ENCODE measurements around the gene LAMA3. TPM values are rescaled to one million over a fixed set of nuclear protein-coding genes. Genes with fewer than 3 reads are reported as not detected.

The LAMA3 gene
- total and polyA plus RNA-seq, 2 experiments from 2014 or later, result 3.9 to 4.9 TPM

- Mint-ChIP-seq H3K36me3 (ENCODE audit: low read depth) (no peaks in the 10 kb centered on the region; the same call in 2 of the 3 replicates), H3K4me1 (no peaks in the 10 kb centered on the region), H3K4me3 (no peak overlapping the region), H3K27ac (no peak overlapping the region), H3K27me3 (ENCODE audit: insufficient read depth, low read depth, poor library complexity) (no peaks in the 10 kb centered on the region), H3K9me3 (peaks cover 7% of the 10 kb centered on the region; the same call in 1 of the 3 replicates)
- Histone ChIP-seq H3F3A (replicated peaks; ENCODE audit: low read depth) (no peaks in the 10 kb centered on the region), H3K27ac (ENCODE audit: low read depth) (no peak overlapping the region), H3K9me2 (ENCODE audit: insufficient read depth) (peaks cover 8% of the 10 kb centered on the region; the same call in 1 of the 2 replicates), H3K79me2 (replicated peaks; ENCODE audit: insufficient read depth) (no peaks in the 10 kb centered on the region), H4K20me1 (replicated peaks; ENCODE audit: insufficient read depth) (no peaks in the 10 kb centered on the region), H3K4me3 (no peak overlapping the region), H3K27me3 (ENCODE audit: insufficient read depth) (no peaks in the 10 kb centered on the region), H2AFZ (no peak overlapping the region), H3K36me3 (ENCODE audit: insufficient read depth) (no peaks in the 10 kb centered on the region), H3K4me1 (ENCODE audit: insufficient read depth) (no peaks in the 10 kb centered on the region), H3K4me2 (no peak overlapping the region)
- DNase-seq (ENCODE audit: low spot score) (no peak), ATAC-seq (no peak)
- TF ChIP-seq POLR2AphosphoS5 (IDR thresholded peaks at IDR 0.05; ENCODE audit: low read depth) (no peak), STAT1 (IDR thresholded peaks at IDR 0.05; ENCODE audit: unreplicated experiment) (no peak), EZH2 (IDR thresholded peaks at IDR 0.05; ENCODE audit: low read depth, unreplicated experiment) (no peak), CREB1 (CRISPR knock-in tag; IDR thresholded peaks at IDR 0.05; ENCODE audit: low read depth) (no peak), EZH2phosphoT487 (IDR thresholded peaks at IDR 0.05; ENCODE audit: unreplicated experiment) (no peak), REST (IDR thresholded peaks at IDR 0.05; ENCODE audit: unreplicated experiment) (no peak)
These were observed 21.7 kb downstream of the LAMA3 start for GRCh38 chr18:23710946-23711345.

DNA sequence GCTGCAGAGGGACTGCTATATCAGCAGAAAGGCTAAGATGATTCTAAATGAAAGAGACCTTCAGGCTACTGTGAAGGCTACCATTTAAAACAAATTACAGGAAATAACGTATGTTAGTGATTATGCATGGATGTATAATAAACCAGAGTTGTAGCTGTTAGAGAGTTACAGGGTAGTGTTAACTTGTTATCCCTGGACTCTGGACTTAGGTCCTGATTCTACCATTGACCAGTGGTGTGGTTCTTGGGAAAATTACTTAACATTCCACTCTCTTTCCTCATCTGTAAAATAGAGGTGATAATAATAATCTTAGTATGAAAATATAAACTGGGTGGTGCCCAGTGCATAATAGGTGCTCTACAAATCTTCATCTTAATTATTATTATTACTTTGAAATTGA is 22.2 kb downstream of the LAMA3 start:
- ATAC-seq, result no peak
- Histone ChIP-seq H4K20me1 (replicated peaks; ENCODE audit: insufficient read depth) (no peaks in the 10 kb centered on the region), H3K27me3 (ENCODE audit: insufficient read depth) (no peaks in the 10 kb centered on the region), H3K36me3 (ENCODE audit: insufficient read depth) (no peaks in the 10 kb centered on the region), H3K4me3 (no peak overlapping the region), H3K9me2 (ENCODE audit: insufficient read depth) (peaks cover 8% of the 10 kb centered on the region; the same call in 1 of the 2 replicates), H2AFZ (no peak overlapping the region), H3K79me2 (replicated peaks; ENCODE audit: insufficient read depth) (no peaks in the 10 kb centered on the region), H3K4me2 (no peak overlapping the region), H3K4me1 (ENCODE audit: insufficient read depth) (no peaks in the 10 kb centered on the region), H3F3A (replicated peaks; ENCODE audit: low read depth) (no peaks in the 10 kb centered on the region), H3K27ac (ENCODE audit: low read depth) (no peak overlapping the region)
- no peak for DNase-seq (ENCODE audit: low spot score)
- Mint-ChIP-seq H3K27ac (no peak overlapping the region), H3K9me3 (peaks cover 7% of the 10 kb centered on the region; the same call in 1 of the 3 replicates), H3K4me1 (no peaks in the 10 kb centered on the region; the same call in 2 of the 3 replicates), H3K4me3 (no peak overlapping the region), H3K27me3 (ENCODE audit: insufficient read depth, low read depth, poor library complexity) (no peaks in the 10 kb centered on the region), H3K36me3 (ENCODE audit: low read depth) (no peaks in the 10 kb centered on the region; the same call in 2 of the 3 replicates)
- no peak for TF ChIP-seq POLR2AphosphoS5 (IDR thresholded peaks at IDR 0.05; ENCODE audit: low read depth)
- TF ChIP-seq EZH2phosphoT487 (IDR thresholded peaks at IDR 0.05; ENCODE audit: unreplicated experiment), result no peak
- TF ChIP-seq REST (IDR thresholded peaks at IDR 0.05; ENCODE audit: unreplicated experiment), result no peak
- no peak for TF ChIP-seq ZNF114 (CRISPR knock-in tag; IDR thresholded peaks at IDR 0.05)
- TF ChIP-seq, protein P1, sequence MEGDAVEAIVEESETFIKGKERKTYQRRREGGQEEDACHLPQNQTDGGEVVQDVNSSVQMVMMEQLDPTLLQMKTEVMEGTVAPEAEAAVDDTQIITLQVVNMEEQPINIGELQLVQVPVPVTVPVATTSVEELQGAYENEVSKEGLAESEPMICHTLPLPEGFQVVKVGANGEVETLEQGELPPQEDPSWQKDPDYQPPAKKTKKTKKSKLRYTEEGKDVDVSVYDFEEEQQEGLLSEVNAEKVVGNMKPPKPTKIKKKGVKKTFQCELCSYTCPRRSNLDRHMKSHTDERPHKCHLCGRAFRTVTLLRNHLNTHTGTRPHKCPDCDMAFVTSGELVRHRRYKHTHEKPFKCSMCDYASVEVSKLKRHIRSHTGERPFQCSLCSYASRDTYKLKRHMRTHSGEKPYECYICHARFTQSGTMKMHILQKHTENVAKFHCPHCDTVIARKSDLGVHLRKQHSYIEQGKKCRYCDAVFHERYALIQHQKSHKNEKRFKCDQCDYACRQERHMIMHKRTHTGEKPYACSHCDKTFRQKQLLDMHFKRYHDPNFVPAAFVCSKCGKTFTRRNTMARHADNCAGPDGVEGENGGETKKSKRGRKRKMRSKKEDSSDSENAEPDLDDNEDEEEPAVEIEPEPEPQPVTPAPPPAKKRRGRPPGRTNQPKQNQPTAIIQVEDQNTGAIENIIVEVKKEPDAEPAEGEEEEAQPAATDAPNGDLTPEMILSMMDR (conservative IDR thresholded peaks at IDR 0.05; ENCODE audit: low read depth in 2 of 2), result no peak
